ENCODE measurements around the gene LRCH3.

LRCH3 gene

DNA sequence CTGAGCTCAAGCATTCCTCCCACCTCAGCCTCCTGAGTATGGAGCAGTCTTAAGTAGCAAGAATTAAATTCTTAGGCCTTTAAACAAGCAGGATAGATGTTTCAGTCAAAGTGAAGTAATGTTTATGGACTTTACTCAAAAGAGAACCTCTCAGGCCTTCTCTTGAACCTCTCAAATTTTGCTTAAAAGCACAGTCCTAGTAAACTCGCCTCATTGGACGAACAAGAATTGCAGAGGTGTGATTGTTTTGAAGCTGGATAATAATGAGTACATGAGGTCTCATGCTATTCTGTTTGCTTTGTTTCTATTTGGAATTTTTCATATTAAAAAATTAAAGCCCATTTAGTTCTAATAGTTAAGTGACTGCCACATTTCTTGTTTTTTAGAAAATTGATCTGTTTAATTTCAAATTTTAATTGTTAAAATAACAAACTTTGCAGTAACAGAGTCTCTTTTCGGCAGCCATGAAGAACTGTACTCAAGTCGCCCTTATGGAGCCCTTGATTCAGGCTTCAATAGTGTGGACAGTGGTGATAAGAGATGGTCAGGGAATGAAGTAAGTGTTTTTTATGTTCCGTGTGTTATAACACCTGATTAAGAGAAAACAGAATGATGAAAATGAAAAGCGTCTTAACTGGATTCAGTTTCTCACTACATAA is 39.4 kb downstream of the LRCH3 start:
- TF ChIP-seq, protein P1, sequence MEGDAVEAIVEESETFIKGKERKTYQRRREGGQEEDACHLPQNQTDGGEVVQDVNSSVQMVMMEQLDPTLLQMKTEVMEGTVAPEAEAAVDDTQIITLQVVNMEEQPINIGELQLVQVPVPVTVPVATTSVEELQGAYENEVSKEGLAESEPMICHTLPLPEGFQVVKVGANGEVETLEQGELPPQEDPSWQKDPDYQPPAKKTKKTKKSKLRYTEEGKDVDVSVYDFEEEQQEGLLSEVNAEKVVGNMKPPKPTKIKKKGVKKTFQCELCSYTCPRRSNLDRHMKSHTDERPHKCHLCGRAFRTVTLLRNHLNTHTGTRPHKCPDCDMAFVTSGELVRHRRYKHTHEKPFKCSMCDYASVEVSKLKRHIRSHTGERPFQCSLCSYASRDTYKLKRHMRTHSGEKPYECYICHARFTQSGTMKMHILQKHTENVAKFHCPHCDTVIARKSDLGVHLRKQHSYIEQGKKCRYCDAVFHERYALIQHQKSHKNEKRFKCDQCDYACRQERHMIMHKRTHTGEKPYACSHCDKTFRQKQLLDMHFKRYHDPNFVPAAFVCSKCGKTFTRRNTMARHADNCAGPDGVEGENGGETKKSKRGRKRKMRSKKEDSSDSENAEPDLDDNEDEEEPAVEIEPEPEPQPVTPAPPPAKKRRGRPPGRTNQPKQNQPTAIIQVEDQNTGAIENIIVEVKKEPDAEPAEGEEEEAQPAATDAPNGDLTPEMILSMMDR (IDR thresholded peaks at IDR 0.05; ENCODE audit: low read depth, low read length), result no peak
- no peak for DNase-seq (ENCODE audit: low read depth in 2 of 2)
- no peak overlapping the region for H3K4me3 ChIP-seq (replicated peaks in 1 of 2; ENCODE audit: low read depth in 2 of 2, low read length in 2 of 2)

- DNase-seq (ENCODE audit: low read depth in 2 of 2), result no peak
- TF ChIP-seq, protein P1 (IDR thresholded peaks at IDR 0.05; ENCODE audit: low read depth, low read length), result no peak
- H3K4me3 ChIP-seq (replicated peaks in 1 of 2; ENCODE audit: low read depth in 2 of 2, low read length in 2 of 2), result no peak overlapping the region
Measured at GRCh38 chr3:197830967-197831313, 39.9 kb downstream of the LRCH3 start.

DNA sequence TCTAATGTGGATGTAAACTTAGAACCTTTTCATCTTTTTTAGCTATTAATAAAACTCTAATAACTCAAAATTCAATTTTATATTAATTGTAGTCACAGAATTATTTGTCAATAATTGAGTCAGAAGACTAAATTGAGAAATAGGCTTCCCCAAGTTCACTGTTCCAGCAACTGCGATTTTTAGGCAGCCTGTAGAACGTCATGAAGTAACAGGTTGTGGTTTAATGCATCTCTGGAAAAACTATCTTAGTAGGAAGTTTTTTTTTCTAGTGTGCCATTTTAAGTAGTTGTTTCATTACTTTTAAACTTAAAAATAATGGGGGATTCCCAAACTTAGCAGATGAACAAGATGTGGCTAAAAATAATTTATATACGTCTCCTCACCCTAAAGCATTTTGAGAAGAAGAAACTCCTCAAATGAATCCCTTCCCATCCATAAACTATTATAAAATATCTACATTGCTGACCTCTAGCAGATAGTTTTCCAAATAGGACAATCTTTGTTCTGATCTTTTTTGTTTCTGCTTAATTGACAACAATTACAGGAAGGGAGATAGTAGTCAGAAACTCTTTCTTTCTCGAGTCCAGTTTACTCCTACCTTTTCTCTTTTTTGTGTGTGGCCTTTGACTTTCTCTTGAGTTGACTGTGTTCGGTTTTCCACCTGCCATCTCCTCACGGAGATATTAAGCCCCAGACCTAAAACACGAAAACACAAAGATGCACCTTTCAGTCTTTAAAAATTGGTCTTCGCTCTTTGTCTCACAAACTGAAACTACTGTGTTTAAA is 43.1 kb downstream of the LRCH3 start:
- no peak overlapping the region for H3K4me3 ChIP-seq (replicated peaks in 1 of 2; ENCODE audit: low read depth in 2 of 2, low read length in 2 of 2)
- TF ChIP-seq, protein P1 (IDR thresholded peaks at IDR 0.05; ENCODE audit: low read depth, low read length), result no peak
- no peak for DNase-seq (ENCODE audit: low read depth in 2 of 2)

- TF ChIP-seq, protein P1 (IDR thresholded peaks at IDR 0.05; ENCODE audit: low read depth, low read length), result no peak
- DNase-seq (ENCODE audit: low read depth in 2 of 2), result no peak
- no peak overlapping the region for H3K4me3 ChIP-seq (replicated peaks in 1 of 2; ENCODE audit: low read depth in 2 of 2, low read length in 2 of 2)
Measured at GRCh38 chr3:197835509-197835908, 44.5 kb downstream of the LRCH3 start.

DNA sequence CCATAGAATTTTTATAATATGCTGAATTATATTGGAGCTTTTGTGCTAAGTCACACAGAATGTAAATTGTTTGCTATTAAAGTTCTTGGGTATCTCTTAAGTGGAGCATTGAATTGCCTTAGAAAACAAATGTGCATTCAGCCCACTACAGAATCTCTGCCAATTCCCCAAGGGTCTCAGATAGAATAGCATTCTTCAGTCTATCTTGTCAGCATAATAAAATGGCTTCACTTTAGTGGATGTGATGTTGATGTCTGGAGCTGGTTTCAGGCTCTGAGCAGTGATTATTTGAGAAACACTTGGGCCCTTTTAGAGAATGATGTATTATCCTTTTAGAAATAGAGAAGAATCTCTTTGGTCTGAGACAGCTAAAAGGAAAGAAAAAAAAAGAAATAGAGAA is 45.2 kb downstream of the LRCH3 start:
- no peak for DNase-seq (ENCODE audit: low read depth in 2 of 2)
- TF ChIP-seq, protein P1 (IDR thresholded peaks at IDR 0.05; ENCODE audit: low read depth, low read length), result no peak
- H3K4me3 ChIP-seq (replicated peaks in 1 of 2; ENCODE audit: low read depth in 2 of 2, low read length in 2 of 2), result no peak overlapping the region

GRCh38 chr3:197837282-197837681 is 46.2 kb downstream of the LRCH3 start:
- TF ChIP-seq, protein P1 (IDR thresholded peaks at IDR 0.05; ENCODE audit: low read depth, low read length), result no peak
- no peak overlapping the region for H3K4me3 ChIP-seq (replicated peaks in 1 of 2; ENCODE audit: low read depth in 2 of 2, low read length in 2 of 2)
- no peak for DNase-seq (ENCODE audit: low read depth in 2 of 2)

Data from cardiac fibroblast (primary cell).